ENCODE results near the gene MBOAT7.

DNA sequence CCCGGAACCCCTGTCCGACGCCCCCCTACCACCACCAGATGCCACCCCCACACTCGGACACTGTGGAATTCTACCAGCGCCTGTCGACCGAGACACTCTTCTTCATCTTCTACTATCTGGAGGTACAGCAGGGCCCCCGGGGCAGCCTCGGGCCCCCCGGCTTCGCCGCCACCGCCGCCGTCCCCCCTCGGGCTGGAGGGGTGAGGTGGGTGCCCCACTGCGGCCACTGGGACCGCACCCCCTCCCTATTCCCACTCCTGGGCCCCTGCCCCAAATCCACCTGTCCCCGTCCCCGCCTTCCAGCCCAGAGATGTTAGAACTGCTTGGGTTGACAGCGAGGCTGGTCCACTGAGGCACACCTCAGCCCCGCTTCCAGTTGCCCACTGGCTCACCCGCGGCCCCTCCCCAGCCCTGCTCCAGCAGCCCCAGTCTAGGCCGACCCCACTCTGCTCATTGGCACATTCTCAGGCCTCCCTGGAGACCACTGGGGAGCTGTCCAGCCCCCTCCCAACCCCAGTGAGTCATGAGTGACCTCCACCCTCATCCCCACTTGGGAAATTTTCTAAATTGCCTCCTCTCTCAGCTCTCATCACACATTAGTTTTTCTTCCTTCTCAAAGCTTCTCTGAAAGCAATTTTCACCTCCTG is 36.4 kb downstream of the MBOAT7 start:
- TF ChIP-seq, protein P1, sequence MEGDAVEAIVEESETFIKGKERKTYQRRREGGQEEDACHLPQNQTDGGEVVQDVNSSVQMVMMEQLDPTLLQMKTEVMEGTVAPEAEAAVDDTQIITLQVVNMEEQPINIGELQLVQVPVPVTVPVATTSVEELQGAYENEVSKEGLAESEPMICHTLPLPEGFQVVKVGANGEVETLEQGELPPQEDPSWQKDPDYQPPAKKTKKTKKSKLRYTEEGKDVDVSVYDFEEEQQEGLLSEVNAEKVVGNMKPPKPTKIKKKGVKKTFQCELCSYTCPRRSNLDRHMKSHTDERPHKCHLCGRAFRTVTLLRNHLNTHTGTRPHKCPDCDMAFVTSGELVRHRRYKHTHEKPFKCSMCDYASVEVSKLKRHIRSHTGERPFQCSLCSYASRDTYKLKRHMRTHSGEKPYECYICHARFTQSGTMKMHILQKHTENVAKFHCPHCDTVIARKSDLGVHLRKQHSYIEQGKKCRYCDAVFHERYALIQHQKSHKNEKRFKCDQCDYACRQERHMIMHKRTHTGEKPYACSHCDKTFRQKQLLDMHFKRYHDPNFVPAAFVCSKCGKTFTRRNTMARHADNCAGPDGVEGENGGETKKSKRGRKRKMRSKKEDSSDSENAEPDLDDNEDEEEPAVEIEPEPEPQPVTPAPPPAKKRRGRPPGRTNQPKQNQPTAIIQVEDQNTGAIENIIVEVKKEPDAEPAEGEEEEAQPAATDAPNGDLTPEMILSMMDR (IDR thresholded peaks at IDR 0.05), result no peak
- no peak for TF ChIP-seq HMGXB4 (CRISPR knock-in tag; IDR thresholded peaks at IDR 0.05; ENCODE audit: borderline replicate concordance)
- TF ChIP-seq POLR2A (IDR thresholded peaks at IDR 0.05; ENCODE audit: low read length), result no peak
- no peak for TF ChIP-seq RFX5 (IDR thresholded peaks at IDR 0.05)
- TF ChIP-seq MAFK (IDR thresholded peaks at IDR 0.05; ENCODE audit: partially characterized antibody), result no peak
- TF ChIP-seq RAD21 (conservative IDR thresholded peaks at IDR 0.05 in 1 of 2, IDR thresholded peaks at IDR 0.05 in 1 of 2), result no peak

Measured in A549 (cell line).